Retinal pigment epithelial cell (primary cell): ENCODE results near the gene TIFAB.
A peak's percentile ranks its signal among the peaks of the same experiment; 100 is the strongest.
"Not testable (repeated sequence)": the region's sequence is repeated elsewhere in the genome, so short reads cannot be mapped to it uniquely, and the experiment has no call there.

Experiments used
- DNase-seq: peaks from one replicate; pipeline ENCODE4 v3.0.0-alpha.2; 2010; ENCODE audit warnings: low read depth
- H3K4me3 ChIP-seq: 2 replicates; pipeline ENCODE4 v1.5.1; 2011; ENCODE audit warnings: mild to moderate bottlenecking, low read length, control low read depth, moderate library complexity
- TF ChIP-seq, protein P1 (sequence below): conservative IDR thresholded peaks from 2 replicates; pipeline ENCODE4 v1.5.1; 2011; ENCODE audit warnings: low read depth, low read length, control low read depth, inconsistent platforms

Gene TIFAB

DNA sequence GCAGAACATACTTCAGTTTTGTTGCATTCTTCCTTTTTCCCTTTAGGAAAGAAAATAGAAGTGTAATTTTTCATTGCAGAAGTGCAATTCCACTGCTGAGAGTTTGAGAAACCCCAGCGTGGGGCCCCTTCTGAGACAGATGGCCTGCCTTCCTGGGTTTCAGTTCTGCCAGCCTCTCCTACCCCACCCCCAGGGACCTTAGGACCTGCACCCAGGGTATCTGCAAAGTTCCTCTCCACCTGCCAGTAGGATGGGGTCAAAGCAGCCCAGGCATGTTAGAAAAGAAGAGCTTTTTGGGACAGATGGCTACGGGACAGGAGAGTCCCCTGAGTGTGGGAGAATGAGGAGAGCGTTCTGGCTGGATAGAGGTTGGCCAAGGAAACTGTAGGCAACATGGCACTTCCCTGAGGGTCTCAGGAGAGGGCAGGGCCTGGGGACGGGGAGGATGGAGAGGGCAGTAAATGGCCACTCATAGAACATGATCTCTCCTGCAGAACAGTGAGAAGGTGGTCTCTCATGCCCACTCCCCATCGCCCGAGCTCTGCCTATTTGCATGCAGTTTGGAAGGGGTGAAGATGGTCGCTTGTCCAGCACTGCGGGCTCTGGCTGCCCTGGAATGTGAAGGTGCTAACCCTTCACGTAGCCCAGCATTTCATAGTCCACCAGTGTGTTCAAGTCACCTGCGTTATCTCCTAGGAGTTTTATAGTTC, at the start of gene TIFAB:
TIFAB (minus strand) TSS at position 31 of the 710 bp plus-strand sequence. CDS start 2,412 bp downstream, outside the sequence.
- H3K4me3 ChIP-seq = no peak within 1 kb of the TSS
- DNase-seq = no peak
- TF ChIP-seq, protein P1, sequence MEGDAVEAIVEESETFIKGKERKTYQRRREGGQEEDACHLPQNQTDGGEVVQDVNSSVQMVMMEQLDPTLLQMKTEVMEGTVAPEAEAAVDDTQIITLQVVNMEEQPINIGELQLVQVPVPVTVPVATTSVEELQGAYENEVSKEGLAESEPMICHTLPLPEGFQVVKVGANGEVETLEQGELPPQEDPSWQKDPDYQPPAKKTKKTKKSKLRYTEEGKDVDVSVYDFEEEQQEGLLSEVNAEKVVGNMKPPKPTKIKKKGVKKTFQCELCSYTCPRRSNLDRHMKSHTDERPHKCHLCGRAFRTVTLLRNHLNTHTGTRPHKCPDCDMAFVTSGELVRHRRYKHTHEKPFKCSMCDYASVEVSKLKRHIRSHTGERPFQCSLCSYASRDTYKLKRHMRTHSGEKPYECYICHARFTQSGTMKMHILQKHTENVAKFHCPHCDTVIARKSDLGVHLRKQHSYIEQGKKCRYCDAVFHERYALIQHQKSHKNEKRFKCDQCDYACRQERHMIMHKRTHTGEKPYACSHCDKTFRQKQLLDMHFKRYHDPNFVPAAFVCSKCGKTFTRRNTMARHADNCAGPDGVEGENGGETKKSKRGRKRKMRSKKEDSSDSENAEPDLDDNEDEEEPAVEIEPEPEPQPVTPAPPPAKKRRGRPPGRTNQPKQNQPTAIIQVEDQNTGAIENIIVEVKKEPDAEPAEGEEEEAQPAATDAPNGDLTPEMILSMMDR = no peak

- TF ChIP-seq, protein P1 = no peak
- H3K4me3 ChIP-seq = no peak overlapping the region
- DNase-seq = no peak
Measured at GRCh38 chr5:135498637-135498995, 46.5 kb upstream of the TIFAB start.

GRCh38 chr5:135497971-135498636, 46.0 kb upstream of the TIFAB start:
- DNase-seq = no peak
- H3K4me3 ChIP-seq = no peak overlapping the region
- TF ChIP-seq, protein P1 = no peak

DNA sequence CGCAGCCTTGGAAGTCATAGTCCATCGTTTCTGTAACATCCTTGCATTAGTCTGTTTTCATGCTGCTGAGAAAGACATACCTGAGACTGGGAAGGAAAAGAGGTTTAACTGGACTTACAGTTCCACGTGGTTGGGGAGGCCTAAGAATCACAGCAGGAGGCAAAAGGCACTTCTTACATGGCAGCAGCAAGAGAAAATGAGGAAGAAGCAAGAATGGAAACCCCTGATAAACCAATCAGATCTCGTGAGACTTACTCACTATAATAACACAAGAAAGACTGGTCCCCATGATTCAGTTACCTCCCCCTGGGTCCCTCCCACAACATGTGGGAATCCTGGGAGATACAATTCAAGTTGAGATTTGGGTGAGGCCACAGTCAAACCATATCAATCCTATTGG, 43.4 kb upstream of the TIFAB start:
- not testable (repeated sequence) for DNase-seq, H3K4me3 ChIP-seq

- H3K4me3 ChIP-seq = no peak overlapping the region
- DNase-seq = no peak
- TF ChIP-seq, protein P1 = no peak
Measured at GRCh38 chr5:135494196-135494595, 42.0 kb upstream of the TIFAB start.

- no peak overlapping the region for H3K4me3 ChIP-seq
- peak; percentile 59 for DNase-seq
- TF ChIP-seq, protein P1 = no peak
Measured at GRCh38 chr5:135493406-135494180, 41.4 kb upstream of the TIFAB start.

DNA sequence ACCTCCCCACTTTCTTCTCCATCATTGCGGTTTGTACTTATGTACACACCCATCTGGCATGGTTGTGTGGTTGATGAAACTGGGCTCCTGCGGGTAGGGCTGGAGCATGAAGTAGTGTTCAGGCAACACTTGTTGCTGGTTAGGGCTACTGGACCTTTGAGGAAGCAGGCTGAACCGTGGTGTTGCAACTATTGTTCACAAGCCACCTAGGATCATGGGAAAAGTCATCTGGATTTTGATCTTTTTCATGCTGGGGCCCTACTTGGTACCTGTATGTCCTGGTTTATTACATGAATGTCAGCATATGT, 40.1 kb upstream of the TIFAB start:
- no peak overlapping the region for H3K4me3 ChIP-seq
- DNase-seq = no peak
- TF ChIP-seq, protein P1 = no peak
